Neural progenitor cell (in vitro differentiated cells): ENCODE measurements around the gene NEUROG1. TPM values are rescaled to one million over a fixed set of nuclear protein-coding genes. Genes with fewer than 3 reads are reported as not detected.
"Not testable (repeated sequence)": the region's sequence is repeated elsewhere in the genome, so short reads cannot be mapped to it uniquely, and the experiment has no call there.

Experiments used
- DNase-seq: peaks from one replicate; pipeline ENCODE4 v3.0.0-alpha.2; 2016; ENCODE audit warnings: low spot score
- H2AFZ ChIP-seq: fragments of 200-600 bp; sonication (generic); replicated peaks from 2 replicates; pipeline ENCODE4 v1.6.1; 2016; ENCODE audit warnings: antibody characterized with exemption
- H3F3A ChIP-seq: fragments of 200-600 bp; sonication (generic); 2 replicates; pipeline ENCODE4 v1.6.1; 2016; ENCODE audit warnings: antibody characterized with exemption, low read depth
- H3K27ac ChIP-seq: fragments of 200-600 bp; sonication (generic); 2 replicates; pipeline ENCODE4 v1.5.1; 2016; ENCODE audit warnings: mild to moderate bottlenecking
- H3K27me3 ChIP-seq: fragments of 200-600 bp; sonication (generic); 2 replicates; pipeline ENCODE4 v1.6.1; 2016; ENCODE audit warnings: mild to moderate bottlenecking, moderate library complexity
- H3K36me3 ChIP-seq: fragments of 200-600 bp; sonication (generic); 2 replicates; pipeline ENCODE4 v1.5.1; 2016
- H3K4me1 ChIP-seq: fragments of 200-600 bp; sonication (generic); 2 replicates; pipeline ENCODE4 v1.6.1; 2016; ENCODE audit warnings: mixed run types
- H3K4me2 ChIP-seq: fragments of 200-600 bp; sonication (generic); 2 replicates; pipeline ENCODE4 v1.6.1; 2016
- H3K4me3 ChIP-seq: fragments of 200-600 bp; sonication (generic); 2 replicates; pipeline ENCODE4 v1.5.1; 2016
- H3K79me2 ChIP-seq: fragments of 200-600 bp; sonication (generic); 2 replicates; pipeline ENCODE4 v1.6.1; 2016; ENCODE audit warnings: low read depth
- H3K9ac ChIP-seq: fragments of 200-600 bp; sonication (generic); 2 replicates; pipeline ENCODE4 v1.6.1; 2016
- H3K9me3 ChIP-seq: fragments of 200-600 bp; sonication (generic); 2 replicates; pipeline ENCODE4 v1.5.1; 2016; ENCODE audit warnings: low read depth
- H4K20me1 ChIP-seq: fragments of 200-600 bp; sonication (generic); 2 replicates; pipeline ENCODE4 v1.6.1; 2016; ENCODE audit warnings: low read depth
- H3K27ac Mint-ChIP-seq: 3 replicates; pipeline ENCODE4 v1.8.0; 2021; ENCODE audit warnings: mixed read lengths
- H3K27me3 Mint-ChIP-seq: 2 replicates; pipeline ENCODE4 v1.8.0; 2022; ENCODE audit warnings: low read depth, mild to moderate bottlenecking, inconsistent platforms, moderate library complexity, mixed read lengths; ENCODE audit not compliant: insufficient read depth
- H3K36me3 Mint-ChIP-seq: 3 replicates; pipeline ENCODE4 v1.8.0; 2021; ENCODE audit warnings: mixed read lengths
- H3K4me1 Mint-ChIP-seq: 3 replicates; pipeline ENCODE4 v1.8.0; 2021; ENCODE audit warnings: mixed read lengths
- H3K4me3 Mint-ChIP-seq: 3 replicates; pipeline ENCODE4 v1.8.0; 2021; ENCODE audit warnings: mild to moderate bottlenecking, moderate library complexity, mixed read lengths
- H3K9me3 Mint-ChIP-seq: 3 replicates; pipeline ENCODE4 v1.8.0; 2020; ENCODE audit warnings: mixed read lengths
- CTCF ChIP-seq: fragments of 200-600 bp; sonication (generic); IDR thresholded peaks from 2 replicates; pipeline ENCODE4 v1.5.1; 2017; ENCODE audit warnings: antibody characterized with exemption, mild to moderate bottlenecking
- EZH2 ChIP-seq: fragments of 200-600 bp; sonication (generic); IDR thresholded peaks from 2 replicates; pipeline ENCODE4 v1.6.1; 2017; ENCODE audit warnings: antibody characterized with exemption, mild to moderate bottlenecking, moderate library complexity
- EZH2phosphoT487 ChIP-seq: fragments of 200-600 bp; sonication (generic); IDR thresholded peaks from 2 replicates; pipeline ENCODE4 v1.6.1; 2017; ENCODE audit warnings: antibody characterized with exemption
- total RNA-seq: library from RNA; depleted of rRNA; stranded (reverse); fragments of >200 nt; gene quantifications from 2 replicates; pipeline ENCODE4 v1.2.3, GENCODE V29; 2015; ENCODE audit warnings: low replicate concordance

The NEUROG1 gene
- total RNA-seq, 1 donor from 2014 or later = not detected

- TF ChIP-seq CTCF (peak; percentile 52), EZH2 (peak; percentile 79), EZH2phosphoT487 (peak; percentile 46)
- Histone ChIP-seq H3K27ac (no peak overlapping the region), H3K4me2 (peak overlapping the region; percentile 51), H3K9ac (no peak overlapping the region), H3K9me3 (no peaks in the 10 kb centered on the region), H4K20me1 (peaks cover 69% of the 10 kb centered on the region), H3K4me3 (peak overlapping the region; percentile 1), H2AFZ (no peak overlapping the region), H3K27me3 (peaks cover 100% of the 10 kb centered on the region), H3K79me2 (no peaks in the 10 kb centered on the region), H3K36me3 (no peaks in the 10 kb centered on the region), H3K4me1 (peaks cover 16% of the 10 kb centered on the region), H3F3A (peaks cover 28% of the 10 kb centered on the region)
- peaks cover 30% of the 10 kb centered on the region for H3K9me3 Mint-ChIP-seq
- peak; percentile 83 for DNase-seq
- H3K4me3 Mint-ChIP-seq = peak overlapping the region; percentile 79
- H3K27ac Mint-ChIP-seq = peak overlapping the region; percentile 33
- H3K4me1 Mint-ChIP-seq = peaks cover 34% of the 10 kb centered on the region
- H3K36me3 Mint-ChIP-seq = peaks cover 2% of the 10 kb centered on the region
- peaks cover 88% of the 10 kb centered on the region for H3K27me3 Mint-ChIP-seq
Measured at GRCh38 chr5:135534609-135535419, 950 bp downstream of the NEUROG1 start.

GRCh38 chr5:135533794-135534193 lies 2.0 kb downstream of the NEUROG1 start:
- Mint-ChIP-seq H3K4me3 (peak overlapping the region; percentile 73), H3K36me3 (no peaks in the 10 kb centered on the region), H3K4me1 (peaks cover 34% of the 10 kb centered on the region), H3K27me3 (peaks cover 86% of the 10 kb centered on the region), H3K9me3 (peaks cover 30% of the 10 kb centered on the region), H3K27ac (no peak overlapping the region)
- Histone ChIP-seq H4K20me1 (peaks cover 61% of the 10 kb centered on the region), H3K27me3 (peaks cover 100% of the 10 kb centered on the region), H2AFZ (no peak overlapping the region), H3K9me3 (no peaks in the 10 kb centered on the region), H3K4me3 (no peak overlapping the region), H3K9ac (no peak overlapping the region), H3K36me3 (no peaks in the 10 kb centered on the region), H3K4me2 (peak overlapping the region; percentile 51), H3K4me1 (peaks cover 16% of the 10 kb centered on the region), H3K27ac (no peak overlapping the region), H3K79me2 (no peaks in the 10 kb centered on the region), H3F3A (peaks cover 28% of the 10 kb centered on the region)
- DNase-seq = peak; percentile 57
- TF ChIP-seq CTCF (no peak), EZH2phosphoT487 (no peak), EZH2 (no peak)

GRCh38 chr5:135533334-135533733 lies 2.4 kb downstream of the NEUROG1 start:
- Histone ChIP-seq H3K9me3 (no peaks in the 10 kb centered on the region), H3K27ac (no peak overlapping the region), H3K4me3 (no peak overlapping the region), H3K27me3 (peaks cover 100% of the 10 kb centered on the region), H3K4me1 (peaks cover 16% of the 10 kb centered on the region), H3K4me2 (no peak overlapping the region), H3K9ac (no peak overlapping the region), H4K20me1 (peaks cover 58% of the 10 kb centered on the region), H3K79me2 (no peaks in the 10 kb centered on the region), H3F3A (peaks cover 28% of the 10 kb centered on the region), H3K36me3 (no peaks in the 10 kb centered on the region), H2AFZ (no peak overlapping the region)
- peaks cover 34% of the 10 kb centered on the region for H3K4me1 Mint-ChIP-seq
- no peaks in the 10 kb centered on the region for H3K36me3 Mint-ChIP-seq
- TF ChIP-seq EZH2phosphoT487 = no peak
- no peak for TF ChIP-seq EZH2
- TF ChIP-seq CTCF = no peak
- H3K27ac Mint-ChIP-seq = no peak overlapping the region
- DNase-seq = no peak
- H3K9me3 Mint-ChIP-seq = peaks cover 26% of the 10 kb centered on the region
- H3K27me3 Mint-ChIP-seq = peaks cover 85% of the 10 kb centered on the region
- H3K4me3 Mint-ChIP-seq = peak overlapping the region; percentile 73

- not testable (repeated sequence) for H3K9ac ChIP-seq, H3K79me2 ChIP-seq, H3K27ac ChIP-seq, H3K9me3 ChIP-seq, H2AFZ ChIP-seq, H3K4me1 ChIP-seq, H3K36me3 ChIP-seq, H3K4me3 Mint-ChIP-seq, DNase-seq, H3K36me3 Mint-ChIP-seq, H3K4me3 ChIP-seq, H3K4me2 ChIP-seq, H3K27ac Mint-ChIP-seq
- Histone ChIP-seq H3F3A (peaks cover 12% of the 10 kb centered on the region), H4K20me1 (peaks cover 29% of the 10 kb centered on the region), H3K27me3 (peaks cover 100% of the 10 kb centered on the region)
- H3K9me3 Mint-ChIP-seq = peaks cover 18% of the 10 kb centered on the region
- H3K27me3 Mint-ChIP-seq = peaks cover 77% of the 10 kb centered on the region
- H3K4me1 Mint-ChIP-seq = peaks cover 22% of the 10 kb centered on the region
Measured at GRCh38 chr5:135529576-135529975, 6.2 kb downstream of the NEUROG1 start.
